HepG2 (cell line): ENCODE data around the gene CCDC201. TPM values are rescaled to one million over a fixed set of nuclear protein-coding genes. Genes with fewer than 3 reads are reported as not detected.
A peak's percentile ranks its signal among the peaks of the same experiment; 100 is the strongest.

Experiments used
- BCLAF1 ChIP-seq: fragments of 450-650 bp; IDR thresholded peaks from 2 replicates; pipeline ENCODE4 v1.6.1; 2017; ENCODE audit warnings: mild to moderate bottlenecking
- CENPBD1 ChIP-seq: sonication (generic); formaldehyde crosslinking; IDR thresholded peaks from 2 replicates; pipeline ENCODE4 v1.8.0; 2022; ENCODE audit warnings: missing genetic modification reagents, low read depth, mild to moderate bottlenecking, borderline replicate concordance
- CHCHD3 ChIP-seq: sonication (generic); formaldehyde crosslinking; IDR thresholded peaks from 2 replicates; pipeline ENCODE4 v1.8.0; 2022; ENCODE audit warnings: mild to moderate bottlenecking, missing genetic modification reagents, moderate library complexity
- CSRNP1 ChIP-seq: sonication (generic); formaldehyde crosslinking; IDR thresholded peaks from 2 replicates; pipeline ENCODE4 v1.8.1; 2023; ENCODE audit warnings: mild to moderate bottlenecking, missing genetic modification reagents
- HES4 ChIP-seq: sonication (generic); formaldehyde crosslinking; IDR thresholded peaks from 2 replicates; pipeline ENCODE4 v1.9.0; 2021; ENCODE audit warnings: mild to moderate bottlenecking, missing genetic modification reagents, borderline replicate concordance
- MLXIP ChIP-seq: sonication (generic); formaldehyde crosslinking; IDR thresholded peaks from 2 replicates; pipeline ENCODE4 v1.9.0; 2021; ENCODE audit warnings: missing genetic modification reagents, borderline replicate concordance
- PBX3 ChIP-seq: sonication (generic); formaldehyde crosslinking; IDR thresholded peaks from 2 replicates; pipeline ENCODE4 v1.8.1; 2023; ENCODE audit warnings: missing genetic modification reagents, inconsistent platforms, borderline replicate concordance
- SIN3A ChIP-seq: IDR thresholded peaks from 2 replicates; pipeline ENCODE4 v1.6.1; 2011; ENCODE audit warnings: low read depth, mild to moderate bottlenecking, control low read depth, low read length, borderline replicate concordance
- SP4 ChIP-seq: sonication (generic); formaldehyde crosslinking; IDR thresholded peaks from 2 replicates; pipeline ENCODE4 v1.8.1; 2023; ENCODE audit warnings: mild to moderate bottlenecking, missing genetic modification reagents
- TEAD3 ChIP-seq: optimal IDR thresholded peaks from 2 replicates; pipeline ENCODE3; 2016; ENCODE audit warnings: borderline replicate concordance
- THRA ChIP-seq: sonication (generic); formaldehyde crosslinking; IDR thresholded peaks from 2 replicates; pipeline ENCODE4 v1.4.0; 2020; ENCODE audit warnings: missing genetic modification reagents, borderline replicate concordance
- ZBTB49 ChIP-seq: sonication (generic); formaldehyde crosslinking; IDR thresholded peaks from 2 replicates; pipeline ENCODE4 v1.4.0; 2020; ENCODE audit warnings: missing genetic modification reagents, borderline replicate concordance
- ZNF510 ChIP-seq: sonication (generic); formaldehyde crosslinking; IDR thresholded peaks from 2 replicates; pipeline ENCODE4 v1.4.0; 2020; ENCODE audit warnings: low read depth, mild to moderate bottlenecking, missing genetic modification reagents
- ZNF75D ChIP-seq: sonication (generic); formaldehyde crosslinking; IDR thresholded peaks from 2 replicates; pipeline ENCODE4 v1.8.1; 2023; ENCODE audit warnings: missing genetic modification reagents, mild to moderate bottlenecking, borderline replicate concordance
- polyA plus RNA-seq, 8 experiments: library from polyadenylated mRNA; depleted of rRNA in 3 of 8; stranded (reverse) in 7 of 8; unstranded in 1 of 8; fragments of >200 nt; fragmentation: Illumina TruSeq in 4 of 8; extraction: Trizol in 4 of 8; gene quantifications; 2 replicates each; pipeline versions ENCODE4 v1.2.1 to v1.2.3, GENCODE V29; 2011 to 2016; ENCODE audit warnings: low read depth in 4 of 8, missing spikeins in 1 of 8, mixed read lengths in 1 of 8; ENCODE audit not compliant: insufficient read depth in 1 of 8
- total RNA-seq, 5 experiments: library from RNA; depleted of rRNA; stranded (reverse); fragments of >200 nt; fragmentation: Illumina TruSeq; extraction: Trizol; gene quantifications; 2 replicates each; pipeline ENCODE4 v1.2.3, GENCODE V29; 2016; ENCODE audit warnings: low read depth in 1 of 5

The CCDC201 gene
- total and polyA plus RNA-seq, 2 of the 13 experiments (the other 11 are each of a cell fraction or from before 2014, with no cell fraction given) = 0.92 TPM; not detected in 1

GRCh38 chr7:45881759-45882464 lies 9.0 kb upstream of the CCDC201 start (continued):
- TF ChIP-seq THRA = peak; percentile 94
- TF ChIP-seq ZNF510 (CRISPR knock-in tag) = peak; percentile 95
- TF ChIP-seq CENPBD1 = no peak
- peak; percentile 58; the same call in 1 of the 2 replicates for TF ChIP-seq SP4
- TF ChIP-seq HES4 (CRISPR knock-in tag) = no peak
- TF ChIP-seq CHCHD3 (CRISPR knock-in tag) = no peak
- TF ChIP-seq ZNF75D (CRISPR knock-in tag) = no peak
- TF ChIP-seq ZBTB49 (CRISPR knock-in tag) = no peak
- peak; percentile 45; the same call in 1 of the 2 replicates for TF ChIP-seq CSRNP1 (CRISPR knock-in tag)
- TF ChIP-seq SIN3A = no peak
- no peak for TF ChIP-seq PBX3 (CRISPR knock-in tag)
- TF ChIP-seq TEAD3 = peak; percentile 79
- no peak for TF ChIP-seq BCLAF1
- no peak for TF ChIP-seq MLXIP
